HEK293T (cell line): ENCODE results near the gene CNPY1.

ENCODE experiments used
- CTCF ChIA-PET: fragments of 350-600 bp; formaldehyde crosslinking; extraction: SDS; loops from one replicate; lab custom pipeline; 2021; ENCODE audit warnings: antibody characterized with exemption, inconsistent platforms; lab: Yijun Ruan, JAX
- POLR2A ChIA-PET: fragments of 350-600 bp; formaldehyde crosslinking; extraction: SDS; loops from one replicate; lab custom pipeline; 2020; ENCODE audit warnings: antibody characterized with exemption, inconsistent platforms; lab: Yijun Ruan, JAX
- DNase-seq: peaks from one replicate; pipeline ENCODE4 v3.0.0; 2012; ENCODE audit warnings: mixed read lengths; ENCODE audit errors: extremely low spot score
- ARNT ChIP-seq: fragments of 450-650 bp; IDR thresholded peaks from 2 replicates; pipeline ENCODE4 v1.6.1; 2017; ENCODE audit warnings: mild to moderate bottlenecking
- BHLHE40 ChIP-seq: fragments of 450-650 bp; IDR thresholded peaks from 2 replicates; pipeline ENCODE4 v1.6.1; 2016; ENCODE audit warnings: mild to moderate bottlenecking, moderate library complexity, borderline replicate concordance
- CTBP1 ChIP-seq: fragments of 450-650 bp; IDR thresholded peaks from 2 replicates; pipeline ENCODE4 v1.6.1; 2016; ENCODE audit warnings: borderline replicate concordance
- ELF4 ChIP-seq: fragments of 450-650 bp; IDR thresholded peaks from 2 replicates; pipeline ENCODE4 v1.6.1; 2017; ENCODE audit warnings: antibody characterized with exemption
- FOXA1 ChIP-seq: fragments of 450-650 bp; IDR thresholded peaks from 2 replicates; pipeline ENCODE4 v1.6.1; 2016; ENCODE audit warnings: mild to moderate bottlenecking
- FOXK2 ChIP-seq: fragments of 450-650 bp; IDR thresholded peaks from 2 replicates; pipeline ENCODE4 v1.6.1; 2016; ENCODE audit warnings: mild to moderate bottlenecking
- FOXM1 ChIP-seq: fragments of 450-650 bp; IDR thresholded peaks from 2 replicates; pipeline ENCODE4 v1.6.1; 2017; ENCODE audit warnings: mild to moderate bottlenecking, borderline replicate concordance
- HDGF ChIP-seq: fragments of 450-650 bp; IDR thresholded peaks from 2 replicates; pipeline ENCODE4 v1.6.1; 2017; ENCODE audit warnings: antibody characterized with exemption, borderline replicate concordance
- L3MBTL2 ChIP-seq: fragments of 450-650 bp; conservative IDR thresholded peaks from 2 replicates; pipeline ENCODE4 v1.6.1; 2016; ENCODE audit warnings: mild to moderate bottlenecking
- LEF1 ChIP-seq: fragments of 450-650 bp; IDR thresholded peaks from 2 replicates; pipeline ENCODE4 v1.6.1; 2017; ENCODE audit warnings: mild to moderate bottlenecking, borderline replicate concordance
- NFRKB ChIP-seq: fragments of 450-650 bp; IDR thresholded peaks from 2 replicates; pipeline ENCODE4 v1.6.1; 2016; ENCODE audit warnings: mild to moderate bottlenecking, moderate library complexity
- PKNOX1 ChIP-seq: fragments of 450-650 bp; IDR thresholded peaks from 2 replicates; pipeline ENCODE4 v1.6.1; 2016
- SP1 ChIP-seq: fragments of 450-650 bp; IDR thresholded peaks from 2 replicates; pipeline ENCODE4 v1.6.1; 2017
- SUZ12 ChIP-seq: fragments of 450-650 bp; IDR thresholded peaks from 2 replicates; pipeline ENCODE4 v1.6.1; 2016; ENCODE audit warnings: mild to moderate bottlenecking
- TARDBP ChIP-seq: fragments of 450-650 bp; IDR thresholded peaks from 2 replicates; pipeline ENCODE4 v1.6.1; 2016
- ZNF384 ChIP-seq: fragments of 450-650 bp; IDR thresholded peaks from 2 replicates; pipeline ENCODE4 v1.6.1; 2016

Gene CNPY1

GRCh38 chr7:155551785-155552611 is 5.6 kb upstream of the CNPY1 start:
- TF ChIP-seq HDGF (no peak), SUZ12 (no peak), PKNOX1 (no peak), ZNF384 (no peak), FOXK2 (no peak), ARNT (no peak), FOXM1 (no peak), LEF1 (no peak), NFRKB (no peak), BHLHE40 (no peak), FOXA1 (no peak), TARDBP (no peak), L3MBTL2 (no peak), ELF4 (no peak), CTBP1 (no peak), SP1 (no peak)
- ChIA-PET POLR2A (no interaction called here), CTCF (no interaction called here)
- no peak for DNase-seq

- no peak for TF ChIP-seq L3MBTL2
- TF ChIP-seq ZNF384 = no peak
- TF ChIP-seq NFRKB = no peak
- ChIA-PET CTCF (no interaction called here), POLR2A (interaction anchor here (0.6 kb wide), 1 partner anchor 30 kb away, joined by 3 read pairs; no protein-coding TSS in a partner anchor)
- DNase-seq = no peak
These were observed 4.6 kb upstream of the CNPY1 start for GRCh38 chr7:155550916-155551315.

- no peak for DNase-seq
- POLR2A ChIA-PET = no interaction called here
- no peak for TF ChIP-seq TARDBP
- no peak for TF ChIP-seq BHLHE40
- TF ChIP-seq FOXM1 = no peak
- no peak for TF ChIP-seq ELF4
- TF ChIP-seq HDGF = no peak
- no peak for TF ChIP-seq L3MBTL2
- no peak for TF ChIP-seq CTBP1
- TF ChIP-seq FOXA1 = no peak
- TF ChIP-seq SUZ12 = no peak
- no peak for TF ChIP-seq FOXK2
- no peak for TF ChIP-seq NFRKB
- TF ChIP-seq ARNT = no peak
- TF ChIP-seq PKNOX1 = no peak
- CTCF ChIA-PET = no interaction called here
These were observed 2.9 kb upstream of the CNPY1 start for GRCh38 chr7:155549226-155549625.

- DNase-seq = no peak
- ChIA-PET CTCF (no interaction called here), POLR2A (no interaction called here)
- TF ChIP-seq ARNT (no peak), HDGF (no peak), CTBP1 (no peak), LEF1 (no peak), L3MBTL2 (no peak), SP1 (no peak)
These were observed 917 bp upstream of the CNPY1 start for GRCh38 chr7:155547161-155547791.

- TF ChIP-seq FOXA1 (no peak), BHLHE40 (no peak), LEF1 (no peak), PKNOX1 (no peak), FOXK2 (no peak), SUZ12 (no peak), NFRKB (no peak), L3MBTL2 (no peak)
- ChIA-PET POLR2A (no interaction called here), CTCF (interaction anchor here (0.9 to 1.4 kb wide), 2 partner anchors 13 to 136 kb away, joined by 3 to 5 read pairs; no protein-coding TSS in a partner anchor)
- peak; percentile 61 for DNase-seq
These were observed 1.0 kb downstream of the CNPY1 start for GRCh38 chr7:155545348-155545747.

- ChIA-PET POLR2A (no interaction called here), CTCF (interaction anchor here (1.3 to 1.4 kb wide), 2 partner anchors 13 to 34 kb away, joined by 3 read pairs; no protein-coding TSS in a partner anchor)
- no peak for DNase-seq
- no peak for TF ChIP-seq ZNF384
- TF ChIP-seq FOXA1 = no peak
- TF ChIP-seq ARNT = no peak
- TF ChIP-seq HDGF = no peak
- TF ChIP-seq CTBP1 = no peak
- TF ChIP-seq LEF1 = no peak
- no peak for TF ChIP-seq SP1
- no peak for TF ChIP-seq FOXK2
- no peak for TF ChIP-seq NFRKB
- TF ChIP-seq SUZ12 = no peak
- no peak for TF ChIP-seq BHLHE40
- TF ChIP-seq L3MBTL2 = no peak
- TF ChIP-seq ELF4 = no peak
- no peak for TF ChIP-seq PKNOX1
These were observed 1.9 kb downstream of the CNPY1 start for GRCh38 chr7:155544485-155544884.
